PC-3 (cell line): ENCODE data around the gene OR2W1.

Experiments used
- CTCF ChIP-seq: fragments of 300-600 bp; sonication (generic); conservative IDR thresholded peaks from 2 replicates; pipeline ENCODE4 v1.5.1; 2017; ENCODE audit warnings: antibody characterized with exemption, low read depth, mild to moderate bottlenecking, low read length
- EZH2 ChIP-seq: fragments of 300-600 bp; sonication (generic); IDR thresholded peaks from one replicate; pipeline ENCODE4 v1.6.1; 2017; ENCODE audit warnings: antibody characterized with exemption, mild to moderate bottlenecking, low read length; ENCODE audit not compliant: unreplicated experiment

- no peak for TF ChIP-seq CTCF
- no peak for TF ChIP-seq EZH2
Observed at GRCh38 chr6:28995093-28995650, 49.8 kb downstream of the OR2W1 start.
